RWPE2 (cell line): ENCODE data around the gene MRPL52.

Experiments used
- ATAC-seq: fragments of 200-7000 bp; cut with Tn5 transposase; 3 replicates; pipeline ENCODE4 v1.9.1; 2021; ENCODE audit warnings: low read depth
- DNase-seq: peaks from one replicate; pipeline ENCODE4 v3.0.0-alpha.2; 2020; ENCODE audit warnings: low spot score
- H3K27ac ChIP-seq: fragments of 450-650 bp; 2 replicates; pipeline ENCODE4 v1.5.1; 2017; ENCODE audit warnings: mild to moderate bottlenecking; ENCODE audit not compliant: poor library complexity, severe bottlenecking
- H3K27me3 ChIP-seq: fragments of 250-450 bp; sonication (Bioruptor Pico); 2 replicates; pipeline ENCODE4 v1.5.1; 2021; ENCODE audit warnings: mild to moderate bottlenecking, moderate library complexity; ENCODE audit not compliant: insufficient read depth, poor library complexity, severe bottlenecking
- H3K36me3 ChIP-seq: fragments of 250-450 bp; sonication (Bioruptor Pico); 2 replicates; pipeline ENCODE4 v1.5.1; 2020; ENCODE audit warnings: low read depth, mild to moderate bottlenecking, moderate library complexity
- H3K4me1 ChIP-seq: fragments of 250-450 bp; sonication (Bioruptor Pico); 2 replicates; pipeline ENCODE4 v1.5.1; 2021; ENCODE audit warnings: mild to moderate bottlenecking, moderate library complexity; ENCODE audit not compliant: insufficient read depth, poor library complexity, severe bottlenecking
- H3K4me3 ChIP-seq: fragments of 250-450 bp; sonication (Bioruptor Pico); 2 replicates; pipeline ENCODE4 v1.5.1; 2021; ENCODE audit warnings: mild to moderate bottlenecking, moderate library complexity; ENCODE audit not compliant: severe bottlenecking
- H3K9me3 ChIP-seq: fragments of 250-450 bp; sonication (Bioruptor Pico); 2 replicates; pipeline ENCODE4 v1.5.1; 2021; ENCODE audit warnings: mild to moderate bottlenecking, moderate library complexity; ENCODE audit not compliant: severe bottlenecking
- TF ChIP-seq, protein P1 (sequence below): fragments of 450-650 bp; IDR thresholded peaks from one replicate; pipeline ENCODE4 v1.5.1; 2017; ENCODE audit warnings: mild to moderate bottlenecking, moderate library complexity; ENCODE audit not compliant: poor library complexity, severe bottlenecking

Gene MRPL52

DNA sequence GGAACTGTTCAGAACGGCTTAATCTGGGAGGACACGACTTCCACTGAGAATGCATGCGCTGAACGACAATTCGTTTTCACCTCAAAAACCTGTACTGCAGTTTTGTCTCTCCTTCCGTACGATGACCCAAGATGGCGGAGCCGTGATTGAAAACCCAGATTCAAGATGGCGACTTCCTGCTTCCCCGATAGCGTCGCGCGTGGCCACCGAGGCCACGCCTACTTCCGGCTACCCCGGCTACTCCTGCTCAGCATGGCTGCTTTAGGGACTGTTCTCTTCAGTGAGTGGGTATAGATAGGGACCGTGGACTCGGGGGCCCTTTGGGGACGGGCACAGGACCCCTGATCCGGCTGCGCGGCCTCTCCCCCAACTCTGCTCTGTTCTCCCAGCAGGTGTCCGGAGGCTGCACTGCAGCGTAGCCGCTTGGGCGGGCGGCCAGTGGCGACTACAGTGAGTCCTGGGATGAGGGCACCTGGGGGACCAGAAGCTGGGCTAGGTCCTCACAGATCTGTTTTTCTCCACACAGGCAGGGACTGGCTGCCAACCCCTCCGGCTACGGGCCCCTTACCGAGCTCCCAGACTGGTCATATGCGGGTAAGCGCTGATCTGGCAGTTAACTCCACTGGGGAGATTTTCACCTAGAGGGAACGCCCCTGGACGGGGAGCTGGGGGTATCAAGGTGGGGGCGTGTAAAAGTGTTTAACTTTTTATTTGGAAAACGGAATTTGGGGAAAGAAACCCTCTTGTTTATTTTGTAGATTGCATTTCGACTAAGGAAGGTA, at the start of gene MRPL52:
Gene MRPL52 (plus strand): TSS at position 227 of the 782 bp plus-strand sequence. CDS start 26 bp downstream, at position 253.
- peak; percentile 84 for ATAC-seq
- peak; percentile 90 for DNase-seq

DNA sequence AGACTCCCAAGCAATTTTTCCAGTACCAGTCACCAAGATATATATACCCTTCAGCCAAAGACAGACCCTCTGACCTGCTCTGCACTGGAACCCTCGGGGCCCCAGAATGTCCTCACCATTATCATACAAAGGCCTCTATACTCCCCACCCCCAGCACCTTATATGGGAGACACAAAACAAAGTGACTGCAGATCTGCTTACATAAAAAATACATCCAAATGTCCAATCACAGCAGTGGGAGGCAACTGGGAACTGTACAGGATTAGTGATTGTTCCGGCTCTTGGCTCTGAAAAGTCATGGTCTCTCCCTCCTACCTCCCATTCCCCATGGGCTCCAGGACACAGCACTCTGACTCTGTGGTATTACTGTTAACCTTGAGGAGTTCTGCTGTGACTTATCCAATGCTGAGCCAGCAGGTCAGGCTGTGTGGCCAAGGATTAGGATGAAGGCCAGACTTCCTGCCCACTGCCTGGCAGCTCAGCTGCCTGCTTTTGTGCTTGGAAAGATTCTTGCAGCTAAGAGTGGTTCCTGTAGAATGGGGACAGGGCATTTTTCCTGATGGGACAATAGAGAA, 49.5 kb upstream of the MRPL52 start:
- DNase-seq (no peak), ATAC-seq (no peak)
- no peaks in the 10 kb centered on the region for H3K36me3 ChIP-seq
- H3K4me3 ChIP-seq: no peak overlapping the region
- no peaks in the 10 kb centered on the region for H3K9me3 ChIP-seq
- no peaks in the 10 kb centered on the region for H3K27me3 ChIP-seq
- no peaks in the 10 kb centered on the region for H3K4me1 ChIP-seq
- no peak overlapping the region for H3K27ac ChIP-seq
- TF ChIP-seq, protein P1, sequence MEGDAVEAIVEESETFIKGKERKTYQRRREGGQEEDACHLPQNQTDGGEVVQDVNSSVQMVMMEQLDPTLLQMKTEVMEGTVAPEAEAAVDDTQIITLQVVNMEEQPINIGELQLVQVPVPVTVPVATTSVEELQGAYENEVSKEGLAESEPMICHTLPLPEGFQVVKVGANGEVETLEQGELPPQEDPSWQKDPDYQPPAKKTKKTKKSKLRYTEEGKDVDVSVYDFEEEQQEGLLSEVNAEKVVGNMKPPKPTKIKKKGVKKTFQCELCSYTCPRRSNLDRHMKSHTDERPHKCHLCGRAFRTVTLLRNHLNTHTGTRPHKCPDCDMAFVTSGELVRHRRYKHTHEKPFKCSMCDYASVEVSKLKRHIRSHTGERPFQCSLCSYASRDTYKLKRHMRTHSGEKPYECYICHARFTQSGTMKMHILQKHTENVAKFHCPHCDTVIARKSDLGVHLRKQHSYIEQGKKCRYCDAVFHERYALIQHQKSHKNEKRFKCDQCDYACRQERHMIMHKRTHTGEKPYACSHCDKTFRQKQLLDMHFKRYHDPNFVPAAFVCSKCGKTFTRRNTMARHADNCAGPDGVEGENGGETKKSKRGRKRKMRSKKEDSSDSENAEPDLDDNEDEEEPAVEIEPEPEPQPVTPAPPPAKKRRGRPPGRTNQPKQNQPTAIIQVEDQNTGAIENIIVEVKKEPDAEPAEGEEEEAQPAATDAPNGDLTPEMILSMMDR: no peak

More for the DNA sequence above, at the start of gene MRPL52:
- Histone ChIP-seq H3K27ac (peak within 1 kb of the TSS; percentile 56), H3K27me3 (no peaks in the 10 kb centered on the region), H3K4me1 (peaks cover 11% of the 10 kb centered on the region), H3K36me3 (peaks cover 38% of the 10 kb centered on the region), H3K4me3 (peak within 1 kb of the TSS; percentile 55), H3K9me3 (no peaks in the 10 kb centered on the region)
- TF ChIP-seq, protein P1: no peak

DNA sequence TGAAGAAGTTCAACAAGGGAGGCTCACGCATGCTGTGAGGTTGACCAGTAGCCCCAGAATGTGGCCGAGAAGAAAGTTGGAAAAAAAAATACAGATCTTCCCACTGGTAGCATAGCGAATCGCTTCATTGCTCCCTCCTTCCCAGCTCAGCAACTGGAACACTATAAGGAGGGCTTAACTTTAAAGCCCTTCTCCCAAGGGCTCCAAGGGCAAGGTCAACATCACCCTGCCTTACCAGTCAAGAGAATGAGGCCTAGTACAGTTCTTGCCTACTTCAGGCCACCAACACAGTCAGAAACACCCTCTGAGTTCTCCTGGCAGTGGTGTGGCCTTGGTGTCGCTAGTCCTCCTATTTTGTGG, 48.8 kb upstream of the MRPL52 start:
- Histone ChIP-seq H3K36me3 (no peaks in the 10 kb centered on the region), H3K27ac (no peak overlapping the region), H3K9me3 (no peaks in the 10 kb centered on the region), H3K4me3 (no peak overlapping the region), H3K4me1 (no peaks in the 10 kb centered on the region), H3K27me3 (no peaks in the 10 kb centered on the region)
- DNase-seq: no peak
- ATAC-seq: no peak
- TF ChIP-seq, protein P1: no peak

DNA sequence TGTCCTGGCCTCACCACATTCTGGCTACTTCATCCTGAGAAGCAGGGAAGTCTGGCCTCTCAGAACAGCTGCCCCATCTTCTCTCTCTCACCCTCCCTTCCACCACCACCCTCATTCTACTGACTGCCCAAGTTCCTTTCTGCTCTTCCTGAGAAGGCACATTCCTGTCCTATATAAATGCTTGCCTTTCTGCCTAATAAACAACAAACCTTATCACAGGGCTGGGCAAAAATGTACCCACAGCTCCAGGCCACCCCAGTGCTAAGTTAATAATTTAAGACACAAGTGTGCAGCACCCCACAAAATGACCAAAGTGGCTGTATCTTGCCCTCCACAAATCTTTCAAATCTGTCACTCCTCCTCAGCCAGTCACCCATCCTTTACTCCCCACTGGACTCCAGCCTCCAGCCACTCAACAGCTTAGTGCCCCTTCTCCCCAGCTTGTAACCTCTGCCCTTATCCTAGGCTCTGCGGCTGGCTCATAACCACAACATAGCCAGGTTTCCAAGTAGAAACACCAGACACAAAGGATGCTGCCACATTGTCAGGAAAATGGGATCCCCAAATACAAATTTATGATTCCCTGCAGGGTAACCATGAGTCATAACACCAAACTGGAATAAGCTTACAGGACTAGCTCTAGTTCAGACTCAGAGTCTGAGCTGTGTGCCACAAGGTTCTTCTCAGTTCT, 48.2 kb upstream of the MRPL52 start:
- TF ChIP-seq, protein P1: no peak
- peak; percentile 45; the same call in 2 of the 3 replicates for ATAC-seq
- no peaks in the 10 kb centered on the region for H3K4me1 ChIP-seq
- no peaks in the 10 kb centered on the region for H3K9me3 ChIP-seq
- no peak for DNase-seq
- H3K36me3 ChIP-seq: no peaks in the 10 kb centered on the region
- H3K27ac ChIP-seq: no peak overlapping the region
- H3K4me3 ChIP-seq: no peak overlapping the region
- H3K27me3 ChIP-seq: no peaks in the 10 kb centered on the region
